ENCODE data around the gene PTPRK.

PTPRK gene

DNA sequence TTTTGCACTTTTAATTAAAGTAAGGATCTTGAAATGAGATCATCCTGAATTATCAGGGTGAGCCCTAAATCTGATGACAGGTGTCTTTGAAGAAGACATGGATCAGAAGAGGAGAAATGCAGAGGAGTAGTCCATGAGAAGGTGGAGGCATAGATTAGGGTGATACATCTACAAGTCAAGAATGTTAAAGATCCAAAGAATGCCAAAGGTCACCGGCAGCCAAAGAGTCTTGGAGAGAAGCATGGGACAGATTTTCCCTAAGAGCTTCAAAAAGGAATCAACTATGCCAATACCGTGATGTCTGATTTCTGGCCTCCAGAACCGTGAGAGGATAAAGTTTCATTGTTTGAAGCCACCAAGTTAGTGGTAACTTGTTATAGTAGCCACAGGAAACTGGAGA lies 560.5 kb downstream of the PTPRK start:
- no peak overlapping the region for H4K8ac ChIP-seq (ENCODE audit: low read length)
- WGBS, result 95% methylated on average over 3 of the region's 3 CpGs
- H3K27ac ChIP-seq (ENCODE audit: low read length, poor library complexity, severe bottlenecking), result no peak overlapping the region
- DNase-seq, result no peak
- no peaks in the 10 kb centered on the region for H3K4me1 ChIP-seq (ENCODE audit: control insufficient read depth, insufficient read depth, low read depth, low read length)
- H2AFZ ChIP-seq (ENCODE audit: low read depth, low read length), result no peak overlapping the region
- no peak overlapping the region for H3K4me3 ChIP-seq (ENCODE audit: insufficient read depth in 1 of 2, low read depth in 1 of 2, low read length in 2 of 2)
- H2BK12ac ChIP-seq (ENCODE audit: low read length in 2 of 2), result no peak overlapping the region
- no peak overlapping the region for H3K9ac ChIP-seq (ENCODE audit: low read length)
- no peak overlapping the region for H3K18ac ChIP-seq (ENCODE audit: low read depth in 1 of 2, low read length in 2 of 2)
- no peaks in the 10 kb centered on the region for H3K27me3 ChIP-seq (ENCODE audit: control insufficient read depth in 1 of 2, insufficient read depth in 1 of 2, low read length in 2 of 2)
- H3K23ac ChIP-seq (ENCODE audit: low read length in 2 of 2), result no peak overlapping the region
- H2BK15ac ChIP-seq (ENCODE audit: low read depth, poor library complexity, severe bottlenecking), result no peak overlapping the region
- no peak overlapping the region for H3K4me2 ChIP-seq (ENCODE audit: low read length, poor library complexity, severe bottlenecking)
- no peaks in the 10 kb centered on the region for H3K79me1 ChIP-seq (replicated peaks; ENCODE audit: low read length, poor library complexity, severe bottlenecking)
- no peak overlapping the region for H3K4ac ChIP-seq (ENCODE audit: low read depth in 1 of 2, low read length in 2 of 2)
- H2AK5ac ChIP-seq (ENCODE audit: low read length, severe bottlenecking), result no peak overlapping the region
- H4K91ac ChIP-seq (ENCODE audit: low read length), result no peak overlapping the region
- no peak overlapping the region for H2BK5ac ChIP-seq (ENCODE audit: low read depth, low read length, poor library complexity, severe bottlenecking)
- H2BK120ac ChIP-seq (ENCODE audit: low read depth, low read length), result no peak overlapping the region
- no peak overlapping the region for H3K14ac ChIP-seq (ENCODE audit: low read length in 2 of 2)
- H3K9me3 ChIP-seq (ENCODE audit: control insufficient read depth, low read length), result no peaks in the 10 kb centered on the region
- no peaks in the 10 kb centered on the region for H3K36me3 ChIP-seq (ENCODE audit: control insufficient read depth in 1 of 2, insufficient read depth in 2 of 2, low read depth in 1 of 2, low read length in 2 of 2)

DNA sequence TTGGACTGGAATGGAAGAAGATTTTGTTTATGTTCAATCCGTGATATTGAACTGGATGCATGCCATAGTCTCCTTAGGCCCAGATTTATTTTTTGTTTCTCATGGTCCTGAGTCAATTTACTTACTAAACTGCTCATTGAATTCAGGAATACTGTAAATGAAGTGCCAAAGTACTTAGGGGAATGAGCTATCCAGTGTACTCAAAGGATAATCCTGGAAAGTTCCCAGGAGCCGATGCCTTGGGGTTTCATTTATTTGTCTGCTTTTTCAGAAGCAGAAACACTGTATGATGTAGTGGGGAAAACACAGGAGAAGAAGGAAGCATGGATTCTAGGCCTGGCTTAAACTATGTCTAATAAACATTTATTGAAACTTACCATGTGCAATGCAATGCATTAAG lies 563.4 kb downstream of the PTPRK start:
- Histone ChIP-seq H3K4me3 (ENCODE audit: insufficient read depth in 1 of 2, low read depth in 1 of 2, low read length in 2 of 2) (no peak overlapping the region), H2AK5ac (ENCODE audit: low read length, severe bottlenecking) (no peak overlapping the region), H3K4me1 (ENCODE audit: control insufficient read depth, insufficient read depth, low read depth, low read length) (no peaks in the 10 kb centered on the region), H4K8ac (ENCODE audit: low read length) (no peak overlapping the region), H3K23ac (ENCODE audit: low read length in 2 of 2) (no peak overlapping the region), H3K79me1 (replicated peaks; ENCODE audit: low read length, poor library complexity, severe bottlenecking) (no peaks in the 10 kb centered on the region), H3K27me3 (ENCODE audit: control insufficient read depth in 1 of 2, insufficient read depth in 1 of 2, low read length in 2 of 2) (no peaks in the 10 kb centered on the region), H3K14ac (ENCODE audit: low read length in 2 of 2) (no peak overlapping the region), H3K9me3 (ENCODE audit: control insufficient read depth, low read length) (no peaks in the 10 kb centered on the region), H2BK120ac (ENCODE audit: low read depth, low read length) (no peak overlapping the region), H3K36me3 (ENCODE audit: control insufficient read depth in 1 of 2, insufficient read depth in 2 of 2, low read depth in 1 of 2, low read length in 2 of 2) (no peaks in the 10 kb centered on the region), H2BK12ac (ENCODE audit: low read length in 2 of 2) (no peak overlapping the region), H2BK15ac (ENCODE audit: low read depth, poor library complexity, severe bottlenecking) (no peak overlapping the region), H3K18ac (ENCODE audit: low read depth in 1 of 2, low read length in 2 of 2) (no peak overlapping the region), H3K27ac (ENCODE audit: low read length, poor library complexity, severe bottlenecking) (no peak overlapping the region), H3K4ac (ENCODE audit: low read depth in 1 of 2, low read length in 2 of 2) (no peak overlapping the region), H3K9ac (ENCODE audit: low read length) (no peak overlapping the region), H2BK5ac (ENCODE audit: low read depth, low read length, poor library complexity, severe bottlenecking) (no peak overlapping the region), H3K4me2 (ENCODE audit: low read length, poor library complexity, severe bottlenecking) (no peak overlapping the region), H2AFZ (ENCODE audit: low read depth, low read length) (no peak overlapping the region), H4K91ac (ENCODE audit: low read length) (no peak overlapping the region)
- WGBS, result 95% methylated on average over 2 of the region's 2 CpGs
- DNase-seq, result no peak

DNA sequence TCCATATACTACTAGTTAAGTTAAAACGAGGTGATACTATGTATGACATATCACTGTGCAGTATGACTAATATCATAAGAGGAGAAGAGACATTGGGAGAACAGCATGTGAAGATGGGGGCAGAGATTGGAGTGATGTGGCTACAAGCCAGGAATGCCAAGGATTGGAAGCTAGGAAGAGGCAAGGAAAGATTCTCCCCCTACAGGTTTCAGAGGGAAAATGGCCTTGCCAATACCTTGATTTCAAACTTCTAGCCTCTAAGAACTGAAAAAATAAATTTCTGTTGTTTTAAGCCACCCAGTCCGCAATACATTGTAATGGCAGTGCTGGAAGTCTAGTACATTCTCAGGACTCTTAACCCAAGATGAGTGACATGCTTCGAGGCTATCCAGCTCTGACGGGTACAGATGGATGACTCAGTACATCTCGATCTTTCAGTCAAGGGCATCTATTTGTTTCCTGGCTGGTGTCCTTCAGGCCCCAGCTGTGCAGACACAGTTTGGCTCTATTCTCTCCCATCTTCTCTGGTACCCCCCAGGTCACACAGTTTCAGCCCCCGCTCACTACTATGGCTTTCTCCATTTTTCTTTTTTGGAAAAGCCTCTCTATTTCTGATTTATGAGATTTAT lies 564.0 kb downstream of the PTPRK start:
- peak; percentile 3 for DNase-seq
- Histone ChIP-seq H2BK120ac (ENCODE audit: low read depth, low read length) (no peak overlapping the region), H3K4me1 (ENCODE audit: control insufficient read depth, insufficient read depth, low read depth, low read length) (no peaks in the 10 kb centered on the region), H3K23ac (ENCODE audit: low read length in 2 of 2) (no peak overlapping the region), H3K27ac (ENCODE audit: low read length, poor library complexity, severe bottlenecking) (no peak overlapping the region), H3K27me3 (ENCODE audit: control insufficient read depth in 1 of 2, insufficient read depth in 1 of 2, low read length in 2 of 2) (no peaks in the 10 kb centered on the region), H3K14ac (ENCODE audit: low read length in 2 of 2) (no peak overlapping the region), H3K18ac (ENCODE audit: low read depth in 1 of 2, low read length in 2 of 2) (no peak overlapping the region), H2AFZ (ENCODE audit: low read depth, low read length) (no peak overlapping the region), H4K91ac (ENCODE audit: low read length) (no peak overlapping the region), H3K79me1 (replicated peaks; ENCODE audit: low read length, poor library complexity, severe bottlenecking) (no peaks in the 10 kb centered on the region), H2BK15ac (ENCODE audit: low read depth, poor library complexity, severe bottlenecking) (no peak overlapping the region), H2BK5ac (ENCODE audit: low read depth, low read length, poor library complexity, severe bottlenecking) (no peak overlapping the region), H3K9me3 (ENCODE audit: control insufficient read depth, low read length) (no peaks in the 10 kb centered on the region), H3K9ac (ENCODE audit: low read length) (no peak overlapping the region), H3K4me2 (ENCODE audit: low read length, poor library complexity, severe bottlenecking) (no peak overlapping the region), H3K4ac (ENCODE audit: low read depth in 1 of 2, low read length in 2 of 2) (no peak overlapping the region), H2AK5ac (ENCODE audit: low read length, severe bottlenecking) (no peak overlapping the region), H4K8ac (ENCODE audit: low read length) (no peak overlapping the region), H3K4me3 (ENCODE audit: insufficient read depth in 1 of 2, low read depth in 1 of 2, low read length in 2 of 2) (no peak overlapping the region), H2BK12ac (ENCODE audit: low read length in 2 of 2) (no peak overlapping the region), H3K36me3 (ENCODE audit: control insufficient read depth in 1 of 2, insufficient read depth in 2 of 2, low read depth in 1 of 2, low read length in 2 of 2) (no peaks in the 10 kb centered on the region)
- 81% methylated on average over 4 of the region's 6 CpGs for WGBS

DNA sequence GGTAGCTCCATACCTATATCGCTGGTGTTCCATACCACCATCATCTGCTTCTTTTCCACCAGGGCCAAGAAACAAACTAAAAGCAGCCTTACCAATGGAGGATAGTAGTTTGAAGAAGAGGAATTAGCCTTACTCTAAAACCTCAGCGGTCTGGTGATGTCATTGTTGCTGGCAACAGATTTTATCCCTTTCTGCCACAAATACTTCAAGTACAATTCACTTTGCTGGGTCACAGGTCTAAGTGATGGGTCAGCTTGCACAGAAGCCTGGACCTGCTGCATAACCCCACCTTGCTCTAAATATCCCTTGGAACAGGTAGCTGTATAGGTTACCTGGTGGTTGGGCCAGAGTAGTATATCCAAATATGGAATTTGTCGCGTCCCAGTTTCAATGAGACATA lies 566.3 kb downstream of the PTPRK start:
- H2AFZ ChIP-seq (ENCODE audit: low read depth, low read length), result no peak overlapping the region
- 97% methylated on average over 3 of the region's 4 CpGs for WGBS
- no peak overlapping the region for H3K9ac ChIP-seq (ENCODE audit: low read length)
- no peak overlapping the region for H2BK12ac ChIP-seq (ENCODE audit: low read length in 2 of 2)
- H4K91ac ChIP-seq (ENCODE audit: low read length), result no peak overlapping the region
- no peak overlapping the region for H3K4ac ChIP-seq (ENCODE audit: low read depth in 1 of 2, low read length in 2 of 2)
- H3K36me3 ChIP-seq (ENCODE audit: control insufficient read depth in 1 of 2, insufficient read depth in 2 of 2, low read depth in 1 of 2, low read length in 2 of 2), result no peaks in the 10 kb centered on the region
- no peaks in the 10 kb centered on the region for H3K9me3 ChIP-seq (ENCODE audit: control insufficient read depth, low read length)
- no peak overlapping the region for H3K27ac ChIP-seq (ENCODE audit: low read length, poor library complexity, severe bottlenecking)
- no peak overlapping the region for H2BK120ac ChIP-seq (ENCODE audit: low read depth, low read length)
- H3K27me3 ChIP-seq (ENCODE audit: control insufficient read depth in 1 of 2, insufficient read depth in 1 of 2, low read length in 2 of 2), result no peaks in the 10 kb centered on the region
- no peak overlapping the region for H2BK5ac ChIP-seq (ENCODE audit: low read depth, low read length, poor library complexity, severe bottlenecking)
- H3K23ac ChIP-seq (ENCODE audit: low read length in 2 of 2), result no peak overlapping the region
- no peak overlapping the region for H2BK15ac ChIP-seq (ENCODE audit: low read depth, poor library complexity, severe bottlenecking)
- H3K4me1 ChIP-seq (ENCODE audit: control insufficient read depth, insufficient read depth, low read depth, low read length), result no peaks in the 10 kb centered on the region
- H2AK5ac ChIP-seq (ENCODE audit: low read length, severe bottlenecking), result no peak overlapping the region
- DNase-seq, result no peak
- no peak overlapping the region for H3K18ac ChIP-seq (ENCODE audit: low read depth in 1 of 2, low read length in 2 of 2)
- H3K79me1 ChIP-seq (replicated peaks; ENCODE audit: low read length, poor library complexity, severe bottlenecking), result no peaks in the 10 kb centered on the region
- H3K4me2 ChIP-seq (ENCODE audit: low read length, poor library complexity, severe bottlenecking), result no peak overlapping the region
- H3K4me3 ChIP-seq (ENCODE audit: insufficient read depth in 1 of 2, low read depth in 1 of 2, low read length in 2 of 2), result no peak overlapping the region
- no peak overlapping the region for H3K14ac ChIP-seq (ENCODE audit: low read length in 2 of 2)
- H4K8ac ChIP-seq (ENCODE audit: low read length), result no peak overlapping the region
